ENCODE results near the gene RNF222. TPM values are rescaled to one million over a fixed set of nuclear protein-coding genes. Genes with fewer than 3 reads are reported as not detected.

The RNF222 gene
- polyA plus RNA-seq, 1 experiment = not detected

DNA sequence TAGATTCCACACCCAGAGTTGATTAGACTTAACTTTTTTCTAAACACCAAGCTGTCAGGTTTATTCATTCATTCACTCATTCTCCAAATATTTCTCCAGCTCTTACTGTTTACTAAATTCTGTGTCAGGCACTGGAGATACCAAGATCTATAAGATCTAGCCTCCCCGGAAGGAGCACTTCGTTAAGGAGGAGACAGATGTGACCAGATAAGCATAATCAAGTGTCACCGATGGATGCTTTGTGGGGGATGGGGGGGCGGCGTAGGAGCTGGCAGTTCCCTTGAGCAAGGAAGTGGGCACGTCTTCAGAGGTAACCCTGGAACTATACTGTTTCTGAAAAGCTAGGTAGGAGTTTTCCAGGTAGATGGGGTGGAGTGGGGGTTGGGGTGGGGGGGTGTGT is 10.8 kb downstream of the RNF222 start:
- Histone ChIP-seq H3K9me3 (ENCODE audit: control insufficient read depth, insufficient read depth, low read length) (no peaks in the 10 kb centered on the region), H3K27me3 (ENCODE audit: control insufficient read depth, insufficient read depth, low read length) (no peaks in the 10 kb centered on the region), H3K4me3 (ENCODE audit: low read depth, low read length) (no peak overlapping the region), H3K27ac (ENCODE audit: low read depth, low read length) (no peak overlapping the region)
- no peak for TF ChIP-seq CTCF (IDR thresholded peaks at IDR 0.05; ENCODE audit: low read depth, low read length)
- ChIA-PET CTCF (interaction anchor here (0.6 to 1.5 kb wide), 6 partner anchors 24 to 1135 kb away, joined by 3 to 5 read pairs (median 4); no protein-coding TSS in a partner anchor), POLR2A (interaction anchor here (0.6 kb wide), 1 partner anchor 107 kb away, joined by 3 read pairs; no protein-coding TSS in a partner anchor)
- no peak for DNase-seq (ENCODE audit: low read depth, low spot score)

- no peaks in the 10 kb centered on the region for H3K27me3 ChIP-seq (ENCODE audit: control insufficient read depth, insufficient read depth, low read length)
- peak overlapping the region; percentile 97 for H3K27ac ChIP-seq (ENCODE audit: low read depth, low read length)
- CTCF ChIA-PET = interaction anchor here (0.7 to 2.3 kb wide), 5 partner anchors 25 to 401 kb away, joined by 3 to 12 read pairs (median 3); no protein-coding TSS in a partner anchor
- POLR2A ChIA-PET = interaction anchor here (0.8 to 1.2 kb wide), 3 partner anchors 9 to 51 kb away, joined by 3 to 7 read pairs (median 3); partner anchors contain the start of genes KRABD2 and NDEL1
- no peaks in the 10 kb centered on the region for H3K9me3 ChIP-seq (ENCODE audit: control insufficient read depth, insufficient read depth, low read length)
- H3K4me3 ChIP-seq (ENCODE audit: low read depth, low read length) = peak overlapping the region; percentile 7; the same call in 1 of the 2 replicates
- DNase-seq (ENCODE audit: low read depth, low spot score) = peak; percentile 86
- no peak for TF ChIP-seq CTCF (IDR thresholded peaks at IDR 0.05; ENCODE audit: low read depth, low read length)
These were observed 12.7 kb downstream of the RNF222 start for GRCh38 chr17:8384801-8385378.

DNA sequence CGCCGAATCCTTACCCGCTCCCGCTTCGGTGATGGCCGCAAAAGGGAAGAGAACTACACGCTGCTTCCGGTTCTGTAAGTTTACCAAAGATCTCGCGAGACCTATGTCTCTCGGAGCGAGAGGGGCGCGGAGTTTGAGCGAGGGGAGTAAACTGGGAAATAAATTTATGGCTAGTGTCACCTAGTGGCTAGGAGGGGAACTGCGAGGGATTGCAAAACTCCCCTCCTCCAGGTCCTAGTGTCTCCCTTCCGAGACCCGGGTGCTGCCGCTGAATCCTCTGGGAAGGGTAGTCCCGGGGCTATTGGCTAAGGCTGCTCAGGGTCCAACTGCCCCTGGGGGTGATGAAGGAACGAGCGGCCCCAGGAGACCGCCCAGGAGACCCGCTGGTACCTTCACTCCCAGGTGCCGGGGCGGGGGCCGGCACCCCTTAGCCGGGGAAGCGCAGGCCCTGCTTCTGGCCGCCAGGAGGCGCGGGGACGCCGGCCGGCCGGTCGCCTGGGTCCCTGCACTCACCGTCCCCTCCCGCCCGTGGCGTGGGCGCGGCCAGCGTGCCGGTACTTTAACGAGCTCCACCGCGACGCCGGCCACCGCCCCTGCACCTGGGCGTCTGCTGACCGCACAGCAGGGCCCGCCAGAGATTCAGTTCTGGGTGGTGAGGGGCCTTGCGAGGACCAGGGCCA is 14.3 kb downstream of the RNF222 start, which contains the start of gene RPL26:
TSS of gene RPL26 (minus strand) at position 51 of the 680 bp plus-strand sequence. CDS start 883 bp downstream, outside the sequence.
- CTCF ChIA-PET = interaction anchor here (0.5 to 2.3 kb wide), 19 partner anchors 8 to 411 kb away, joined by 3 to 12 read pairs (median 4); partner anchors contain the start of genes NDEL1 and SLC25A35
- peak; percentile 96 for DNase-seq (ENCODE audit: low read depth, low spot score)
- no peaks in the 10 kb centered on the region for H3K9me3 ChIP-seq (ENCODE audit: control insufficient read depth, insufficient read depth, low read length)

DNA sequence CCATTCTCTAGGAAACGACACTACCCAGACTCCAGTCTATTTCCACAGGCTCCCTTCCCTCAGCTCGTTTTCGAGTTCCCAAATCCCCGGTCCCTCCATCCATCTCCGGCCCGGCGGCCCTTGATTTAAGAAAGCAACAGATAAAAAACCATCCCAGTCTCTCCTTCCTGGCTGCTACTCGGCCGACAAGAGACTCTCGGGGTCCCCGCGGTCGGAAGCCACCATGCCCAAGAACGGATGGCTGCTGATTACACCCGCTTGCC is 14.8 kb downstream of the RNF222 start:
- H3K27me3 ChIP-seq (ENCODE audit: control insufficient read depth, insufficient read depth, low read length) = no peaks in the 10 kb centered on the region
- H3K4me3 ChIP-seq (ENCODE audit: low read depth, low read length) = peak overlapping the region; percentile 82
- H3K9me3 ChIP-seq (ENCODE audit: control insufficient read depth, insufficient read depth, low read length) = no peaks in the 10 kb centered on the region
- POLR2A ChIA-PET = no interaction called here
- no peak for DNase-seq (ENCODE audit: low read depth, low spot score)
- no peak for TF ChIP-seq CTCF (IDR thresholded peaks at IDR 0.05; ENCODE audit: low read depth, low read length)
- CTCF ChIA-PET = interaction anchor here (0.6 to 1.0 kb wide), 2 partner anchors 83 to 135 kb away, joined by 3 to 4 read pairs; partner anchors contain the start of gene CTC1
- H3K27ac ChIP-seq (ENCODE audit: low read depth, low read length) = peak overlapping the region; percentile 52

More for the DNA sequence above, 14.3 kb downstream of the RNF222 start, which contains the start of gene RPL26:
- no peaks in the 10 kb centered on the region for H3K27me3 ChIP-seq (ENCODE audit: control insufficient read depth, insufficient read depth, low read length)
- peak; percentile 90 for TF ChIP-seq CTCF (IDR thresholded peaks at IDR 0.05; ENCODE audit: low read depth, low read length)
- H3K4me3 ChIP-seq (ENCODE audit: low read depth, low read length) = peak within 1 kb of the TSS; percentile 82
- POLR2A ChIA-PET = interaction anchor here (0.6 to 1.2 kb wide), 3 partner anchors 37 to 184 kb away, joined by 3 to 6 read pairs (median 3); partner anchors contain the start of gene NDEL1
- peak within 1 kb of the TSS; percentile 97 for H3K27ac ChIP-seq (ENCODE audit: low read depth, low read length)

All from AG04450 (cell line).